ENCODE measurements around the gene UBE2E2.
"Not testable (repeated sequence)": the region's sequence is repeated elsewhere in the genome, so short reads cannot be mapped to it uniquely, and the experiment has no call there.

UBE2E2 gene

GRCh38 chr3:23319366-23320312, 116.5 kb downstream of the UBE2E2 start:
- H3K27ac Mint-ChIP-seq = no peak overlapping the region
- no peak overlapping the region for H3K4me3 Mint-ChIP-seq
- DNase-seq (no peak), ATAC-seq (replicated peaks) (no peak)
- peaks cover 0 to 7% of the 10 kb centered on the region in 2 donors for H3K27me3 Mint-ChIP-seq
- peaks cover 2% of the 10 kb centered on the region for H3K36me3 Mint-ChIP-seq (ENCODE audit: insufficient read depth)
- H3K4me1 Mint-ChIP-seq (ENCODE audit: low read depth in 2 of 2) = peaks cover 3 to 4% of the 10 kb centered on the region in 2 donors
- H3K9me3 Mint-ChIP-seq = peaks cover 0 to 11% of the 10 kb centered on the region in 2 donors

- Mint-ChIP-seq H3K4me3 (no peak overlapping the region), H3K9me3 (peaks cover 0 to under 1% of the 10 kb centered on the region in 2 donors), H3K27me3 (peaks cover 0 to 2% of the 10 kb centered on the region in 2 donors), H3K4me1 (ENCODE audit: low read depth in 2 of 2) (peaks cover 3 to 4% of the 10 kb centered on the region in 2 donors), H3K36me3 (ENCODE audit: insufficient read depth) (peaks cover 3% of the 10 kb centered on the region), H3K27ac (no peak overlapping the region)
- no peak for DNase-seq
- no peak for ATAC-seq (replicated peaks)
These were observed 117.8 kb downstream of the UBE2E2 start for GRCh38 chr3:23320586-23321570.

- peaks cover 3 to 4% of the 10 kb centered on the region in 2 donors for H3K4me1 Mint-ChIP-seq (ENCODE audit: low read depth in 2 of 2)
- DNase-seq = no peak
These were observed 121.6 kb downstream of the UBE2E2 start for GRCh38 chr3:23324745-23325144.

GRCh38 chr3:23325466-23326065, 122.4 kb downstream of the UBE2E2 start:
- no peaks in the 10 kb centered on the region for H3K9me3 Mint-ChIP-seq
- peaks cover 3 to 4% of the 10 kb centered on the region in 2 donors for H3K4me1 Mint-ChIP-seq (ENCODE audit: low read depth in 2 of 2)
- peaks cover 0 to 8% of the 10 kb centered on the region in 2 donors for H3K27me3 Mint-ChIP-seq
- peaks cover 3% of the 10 kb centered on the region for H3K36me3 Mint-ChIP-seq (ENCODE audit: insufficient read depth)
- ATAC-seq (replicated peaks) (no peak), DNase-seq (no peak)
- no peak overlapping the region for H3K27ac Mint-ChIP-seq
- H3K4me3 Mint-ChIP-seq = no peak overlapping the region

More at GRCh38 chr3:23324745-23325144, 121.6 kb downstream of the UBE2E2 start:
- Mint-ChIP-seq H3K27ac (no peak overlapping the region), H3K27me3 (peaks cover 0 to 8% of the 10 kb centered on the region in 2 donors), H3K9me3 (no peaks in the 10 kb centered on the region), H3K4me3 (peak overlapping the region in 1 of 2 donors; percentile 4), H3K36me3 (ENCODE audit: insufficient read depth) (peaks cover 3% of the 10 kb centered on the region)
- peak; percentile 75 for ATAC-seq (replicated peaks)

GRCh38 chr3:23329471-23330105, 126.5 kb downstream of the UBE2E2 start:
- no peak for DNase-seq
- Mint-ChIP-seq H3K27ac (no peak overlapping the region), H3K36me3 (ENCODE audit: insufficient read depth) (peaks cover 2% of the 10 kb centered on the region), H3K4me3 (no peak overlapping the region), H3K4me1 (ENCODE audit: low read depth in 2 of 2) (no peaks in the 10 kb centered on the region), H3K27me3 (peaks cover 0 to 8% of the 10 kb centered on the region in 2 donors), H3K9me3 (no peaks in the 10 kb centered on the region)
- ATAC-seq (replicated peaks) = no peak

GRCh38 chr3:23330568-23330967, 127.4 kb downstream of the UBE2E2 start:
- DNase-seq (no peak), ATAC-seq (replicated peaks) (no peak)
- peaks cover 0 to 13% of the 10 kb centered on the region in 2 donors for H3K27me3 Mint-ChIP-seq
- H3K4me3 Mint-ChIP-seq = no peak overlapping the region
- H3K36me3 Mint-ChIP-seq (ENCODE audit: insufficient read depth) = no peaks in the 10 kb centered on the region
- H3K4me1 Mint-ChIP-seq (ENCODE audit: low read depth in 2 of 2) = no peaks in the 10 kb centered on the region
- no peaks in the 10 kb centered on the region for H3K9me3 Mint-ChIP-seq
- no peak overlapping the region for H3K27ac Mint-ChIP-seq

- Mint-ChIP-seq H3K27me3 (peaks cover 0 to 13% of the 10 kb centered on the region in 2 donors), H3K27ac (no peak overlapping the region), H3K9me3 (no peaks in the 10 kb centered on the region), H3K4me1 (ENCODE audit: low read depth in 2 of 2) (no peaks in the 10 kb centered on the region), H3K4me3 (no peak overlapping the region), H3K36me3 (ENCODE audit: insufficient read depth) (no peaks in the 10 kb centered on the region)
- no peak for ATAC-seq (replicated peaks)
- no peak for DNase-seq
These were observed 128.2 kb downstream of the UBE2E2 start for GRCh38 chr3:23331141-23331935.

- ATAC-seq (replicated peaks) (no peak), DNase-seq (no peak)
- peaks cover 0 to 1% of the 10 kb centered on the region in 2 donors for H3K9me3 Mint-ChIP-seq
- no peak overlapping the region for H3K4me3 Mint-ChIP-seq
- H3K36me3 Mint-ChIP-seq (ENCODE audit: insufficient read depth) = no peaks in the 10 kb centered on the region
- H3K4me1 Mint-ChIP-seq (ENCODE audit: low read depth in 2 of 2) = no peaks in the 10 kb centered on the region
- H3K27me3 Mint-ChIP-seq = peaks cover 0 to 13% of the 10 kb centered on the region in 2 donors
- H3K27ac Mint-ChIP-seq = no peak overlapping the region
These were observed 130.5 kb downstream of the UBE2E2 start for GRCh38 chr3:23333633-23334032.

- not testable (repeated sequence) for ATAC-seq (replicated peaks); H3K36me3 Mint-ChIP-seq (ENCODE audit: insufficient read depth); DNase-seq; H3K4me3 Mint-ChIP-seq; H3K27me3 Mint-ChIP-seq; H3K4me1 Mint-ChIP-seq (ENCODE audit: low read depth in 2 of 2); H3K9me3 Mint-ChIP-seq; H3K27ac Mint-ChIP-seq
These were observed 133.7 kb downstream of the UBE2E2 start for GRCh38 chr3:23336853-23337252.

GRCh38 chr3:23341147-23341838, 138.2 kb downstream of the UBE2E2 start:
- no peak for ATAC-seq (replicated peaks)
- Mint-ChIP-seq H3K4me1 (ENCODE audit: low read depth in 2 of 2) (peaks cover 0 to 3% of the 10 kb centered on the region in 2 donors), H3K27me3 (no peaks in the 10 kb centered on the region), H3K4me3 (no peak overlapping the region), H3K27ac (no peak overlapping the region), H3K9me3 (peaks cover 0 to 2% of the 10 kb centered on the region in 2 donors), H3K36me3 (ENCODE audit: insufficient read depth) (no peaks in the 10 kb centered on the region)
- no peak for DNase-seq

- Mint-ChIP-seq H3K27me3 (no peaks in the 10 kb centered on the region), H3K9me3 (peaks cover 0 to 2% of the 10 kb centered on the region in 2 donors), H3K27ac (no peak overlapping the region), H3K36me3 (ENCODE audit: insufficient read depth) (no peaks in the 10 kb centered on the region), H3K4me3 (no peak overlapping the region), H3K4me1 (ENCODE audit: low read depth in 2 of 2) (peaks cover 0 to 3% of the 10 kb centered on the region in 2 donors)
- DNase-seq (no peak), ATAC-seq (replicated peaks) (no peak)
These were observed 139.2 kb downstream of the UBE2E2 start for GRCh38 chr3:23342343-23342742.

Measured in effector memory CD8-positive, alpha-beta T cell (primary cell).